Thymus (tissue), 11 donors: Measurements from ENCODE around the gene PIK3R6. TPM values are rescaled to one million over a fixed set of nuclear protein-coding genes. Genes with fewer than 3 reads are reported as not detected.
A peak's percentile ranks its signal among the peaks of the same experiment; 100 is the strongest.

Source experiments
- DNase-seq, 9 donors: peaks; one replicate each; pipeline ENCODE4 v3.0.0-alpha.2; 2013; ENCODE audit warnings: low spot score in 9 of 9, low read depth in 6 of 9, missing footprints in 1 of 9
- H3K27ac ChIP-seq, 2 donors: one replicate each; pipeline ENCODE4 v1.5.1; 2013; ENCODE audit warnings: control low read depth in 1 of 2, low read depth in 1 of 2, low read length in 1 of 2, mild to moderate bottlenecking in 1 of 2, moderate library complexity in 1 of 2
- H3K27me3 ChIP-seq, 2 donors: one replicate each; pipeline ENCODE4 v1.5.1; 2013; ENCODE audit warnings: low read length in 1 of 2; ENCODE audit not compliant: control insufficient read depth in 2 of 2, insufficient read depth in 1 of 2
- H3K36me3 ChIP-seq, 2 donors: one replicate each; pipeline ENCODE4 v1.5.1; 2013; ENCODE audit warnings: low read length in 1 of 2, mild to moderate bottlenecking in 1 of 2, moderate library complexity in 1 of 2; ENCODE audit not compliant: control insufficient read depth in 2 of 2, insufficient read depth in 2 of 2
- H3K4me1 ChIP-seq, 2 donors: one replicate each; pipeline ENCODE4 v1.5.1; 2013; ENCODE audit warnings: low read length in 2 of 2; ENCODE audit not compliant: control insufficient read depth in 2 of 2, insufficient read depth in 2 of 2
- H3K4me3 ChIP-seq, 2 donors: one replicate each; pipeline ENCODE4 v1.5.1; 2013; ENCODE audit warnings: low read length in 2 of 2, control low read depth in 1 of 2, mild to moderate bottlenecking in 1 of 2
- H3K9me3 ChIP-seq, 2 donors: one replicate each; pipeline ENCODE4 v1.5.1; 2013; ENCODE audit warnings: low read length in 1 of 2, mild to moderate bottlenecking in 1 of 2; ENCODE audit not compliant: control insufficient read depth in 2 of 2, insufficient read depth in 1 of 2
- WGBS: extraction: QIAGEN DNeasy Blood & Tissue Kit; methylation state at CpG from one replicate; pipeline ENCODE4 v1.1.7; 2013; 5-methylcytosine and 5-hydroxymethylcytosine counted together
- polyA plus RNA-seq: library from polyadenylated mRNA; stranded (reverse); fragments of 200-250 nt; gene quantifications from one replicate; pipeline ENCODE4 v1.2.3, GENCODE V29; 2013
- total RNA-seq: library from RNA; stranded (reverse); fragments of 120-200 nt; gene quantifications from one replicate; pipeline ENCODE4 v1.2.4, GENCODE V29; 2013
- donor health status: healthy.

Gene PIK3R6
- total and polyA plus RNA-seq, 2 donors: 1.9 to 2.1 TPM

DNA sequence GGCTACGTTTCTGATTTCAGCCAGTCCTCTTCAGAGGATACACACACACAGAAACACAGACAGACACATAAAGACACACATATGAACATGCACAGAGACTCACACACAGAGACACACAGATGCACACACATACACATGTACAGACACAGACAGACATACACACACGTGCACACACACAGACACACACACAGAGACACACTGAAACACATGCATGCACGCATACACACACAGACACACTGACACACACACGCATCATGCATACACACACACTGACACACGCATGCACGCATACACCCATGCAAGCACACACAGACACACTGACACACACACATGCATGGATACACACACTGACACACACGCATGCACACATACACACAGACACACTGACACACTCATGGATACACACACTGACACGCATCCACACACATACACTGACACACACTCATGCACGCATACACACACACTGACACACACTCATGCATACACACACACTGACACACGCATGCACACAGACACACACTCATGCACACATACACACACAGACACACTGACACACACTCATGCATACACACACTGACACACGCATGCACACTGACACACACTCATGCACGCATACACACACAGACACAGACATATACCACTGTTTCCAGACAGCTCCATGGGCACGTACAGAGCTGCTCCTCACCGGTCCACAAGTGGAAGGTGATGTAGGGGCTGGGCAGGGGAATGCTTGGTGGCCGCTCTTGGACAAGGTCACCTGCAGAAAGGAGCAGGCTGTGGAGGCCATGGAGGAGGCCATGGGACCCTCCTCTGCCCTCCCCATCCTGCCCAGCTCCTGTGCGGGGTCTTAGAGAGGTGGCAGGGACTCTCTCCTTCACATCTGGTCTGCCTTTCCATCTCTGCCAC is 38.2 kb downstream of the PIK3R6 start:
- H3K27ac ChIP-seq: no peak overlapping the region
- WGBS: 98% methylated on average over 16 of the region's 16 CpGs
- no peaks in the 10 kb centered on the region for H3K27me3 ChIP-seq
- H3K36me3 ChIP-seq: no peaks in the 10 kb centered on the region
- H3K9me3 ChIP-seq: no peaks in the 10 kb centered on the region
- no peak overlapping the region for H3K4me3 ChIP-seq
- no peak for DNase-seq
- peaks cover 0 to 3% of the 10 kb centered on the region in 2 donors for H3K4me1 ChIP-seq

DNA sequence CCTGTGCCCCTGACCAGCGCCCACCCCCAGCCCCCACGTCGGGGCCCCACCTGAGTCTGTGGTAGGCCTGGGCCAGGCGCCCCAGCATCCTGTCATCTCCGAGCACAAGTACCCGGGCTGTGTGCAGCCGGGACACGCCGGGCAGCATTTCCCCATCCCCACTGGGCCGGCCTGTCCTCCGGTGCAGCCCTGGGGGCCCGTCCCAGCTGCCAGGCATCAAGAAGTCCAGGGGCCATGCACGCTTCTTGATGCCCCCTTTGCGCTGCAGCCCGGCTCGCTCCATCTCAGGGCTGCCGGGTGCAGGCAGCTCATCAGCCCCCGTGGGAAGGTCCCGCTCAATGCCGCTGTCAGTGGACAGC is 39.0 kb downstream of the PIK3R6 start:
- 96% methylated on average over 20 of the region's 20 CpGs for WGBS
- Histone ChIP-seq H3K9me3 (peaks cover 0 to 7% of the 10 kb centered on the region in 2 donors), H3K27ac (no peak overlapping the region), H3K36me3 (no peaks in the 10 kb centered on the region), H3K4me1 (peaks cover 0 to 3% of the 10 kb centered on the region in 2 donors), H3K4me3 (no peak overlapping the region), H3K27me3 (no peaks in the 10 kb centered on the region)
- DNase-seq: no peak

DNA sequence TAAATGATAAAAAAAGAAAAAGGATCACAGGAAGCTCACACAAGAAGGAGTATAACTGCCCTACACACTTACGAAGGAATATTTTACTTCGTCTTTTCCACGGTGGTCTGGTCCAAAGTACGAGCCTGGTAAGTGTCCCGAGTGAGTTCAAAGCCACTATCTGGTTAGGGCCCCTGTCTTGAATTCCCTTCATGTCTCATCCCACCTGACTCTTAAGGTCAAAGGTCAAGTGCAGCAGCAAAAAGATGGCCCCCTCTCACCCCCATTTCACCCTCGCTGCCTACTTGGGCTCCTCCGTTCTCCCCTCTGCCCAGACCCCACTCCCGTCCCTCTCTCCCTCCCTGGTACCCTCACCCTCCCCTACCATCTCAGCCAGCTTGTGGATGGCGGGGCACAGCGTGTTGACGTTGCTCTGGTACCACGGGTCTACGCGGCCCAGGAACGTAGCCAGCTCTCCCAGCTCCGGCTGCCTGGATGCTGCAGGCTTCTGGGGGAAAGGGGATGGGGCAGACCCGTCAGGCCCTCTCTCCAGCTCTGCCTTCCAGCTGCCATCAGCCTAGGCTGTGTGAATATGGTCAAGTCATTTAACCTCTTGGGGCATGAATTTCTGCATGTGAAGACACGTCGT is 40.6 kb downstream of the PIK3R6 start:
- Histone ChIP-seq H3K4me1 (peaks cover 0 to 3% of the 10 kb centered on the region in 2 donors), H3K27me3 (no peaks in the 10 kb centered on the region), H3K27ac (no peak overlapping the region), H3K9me3 (peaks cover 0 to 7% of the 10 kb centered on the region in 2 donors), H3K36me3 (no peaks in the 10 kb centered on the region), H3K4me3 (no peak overlapping the region)
- WGBS: 94% methylated on average over 19 of the region's 19 CpGs
- DNase-seq: no peak

DNA sequence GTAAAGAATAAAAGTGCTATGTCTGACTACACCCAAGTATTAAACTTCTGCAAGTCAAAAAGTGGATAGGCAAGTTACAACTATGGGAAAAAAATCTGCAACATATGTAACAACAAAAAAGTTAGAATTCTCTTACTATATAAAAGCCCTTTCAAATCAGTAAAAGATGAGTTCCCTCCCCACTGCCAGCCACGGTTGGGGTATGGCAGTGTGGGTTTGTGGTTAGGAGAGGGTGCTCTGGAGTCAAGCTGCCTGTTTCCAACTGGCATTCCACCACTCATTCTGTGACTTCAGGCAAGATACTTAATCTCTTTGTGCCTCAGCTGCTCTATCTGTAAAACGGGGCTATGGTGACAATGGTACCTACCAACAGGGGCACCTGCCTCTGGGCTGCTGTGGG is 41.7 kb downstream of the PIK3R6 start:
- Histone ChIP-seq H3K27me3 (no peaks in the 10 kb centered on the region), H3K4me3 (no peak overlapping the region), H3K4me1 (peaks cover 0 to 3% of the 10 kb centered on the region in 2 donors), H3K27ac (no peak overlapping the region), H3K36me3 (no peaks in the 10 kb centered on the region), H3K9me3 (peaks cover 0 to 7% of the 10 kb centered on the region in 2 donors)
- WGBS: 37% methylated on average over 2 of the region's 2 CpGs
- DNase-seq: peak in 1 of 9 donors; percentile 34

DNA sequence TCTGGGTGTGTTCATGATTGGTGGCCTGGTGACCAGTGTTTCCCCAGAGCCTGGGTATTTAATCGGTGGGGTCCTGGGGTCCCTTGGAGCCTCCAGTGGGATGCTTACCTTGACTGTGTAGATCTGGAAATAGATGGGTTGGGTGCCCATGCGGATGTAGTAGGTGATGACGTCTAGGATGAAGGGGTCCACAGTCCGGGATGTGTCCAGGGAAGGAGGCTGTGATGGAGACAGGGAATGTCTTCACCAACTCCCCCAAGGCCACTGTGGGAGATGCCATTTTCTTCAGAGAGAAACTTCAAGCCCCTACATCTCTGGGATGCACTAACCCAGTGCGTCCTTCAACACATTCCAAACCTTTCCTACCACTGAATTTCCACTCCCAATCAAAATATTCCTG is 44.2 kb downstream of the PIK3R6 start:
- DNase-seq: no peak
- peaks cover 0 to 7% of the 10 kb centered on the region in 2 donors for H3K9me3 ChIP-seq
- H3K27ac ChIP-seq: no peak overlapping the region
- 98% methylated on average over 5 of the region's 5 CpGs for WGBS
- no peaks in the 10 kb centered on the region for H3K27me3 ChIP-seq
- H3K4me3 ChIP-seq: no peak overlapping the region
- H3K36me3 ChIP-seq: no peaks in the 10 kb centered on the region
- H3K4me1 ChIP-seq: peaks cover 0 to 3% of the 10 kb centered on the region in 2 donors

DNA sequence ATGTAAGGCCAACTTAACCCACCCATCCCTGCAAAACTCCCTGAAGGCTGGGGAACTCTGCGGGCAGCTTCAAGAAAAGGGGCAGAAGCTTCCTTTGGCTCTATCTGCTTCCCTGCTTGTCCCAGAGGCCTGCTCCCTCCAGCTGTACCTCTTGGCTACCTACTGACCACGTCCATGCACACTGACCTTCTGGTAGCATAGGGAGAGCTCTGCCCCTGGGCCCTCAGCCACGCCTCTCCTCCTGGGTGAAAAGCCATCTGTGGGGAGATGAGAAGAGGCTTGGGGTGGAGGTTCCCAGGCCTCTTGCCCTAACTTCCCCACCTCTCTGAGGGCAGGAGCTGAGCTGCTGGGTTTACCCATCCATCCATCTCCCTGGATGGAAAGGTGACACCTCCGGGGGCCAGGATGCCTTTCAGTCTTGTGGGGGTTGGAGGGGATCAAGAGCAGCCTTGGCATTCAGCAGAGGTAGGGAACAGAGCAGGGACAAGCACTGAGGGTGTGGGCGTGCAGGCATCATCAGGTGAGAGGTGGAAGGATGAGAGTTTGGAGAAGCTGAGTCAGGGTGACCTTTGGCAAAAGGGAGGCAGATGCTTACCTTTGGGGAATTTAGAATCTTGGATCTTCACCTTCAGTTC is 45.0 kb downstream of the PIK3R6 start:
- Histone ChIP-seq H3K4me1 (no peaks in the 10 kb centered on the region), H3K9me3 (peaks cover 0 to 7% of the 10 kb centered on the region in 2 donors), H3K27ac (no peak overlapping the region), H3K36me3 (no peaks in the 10 kb centered on the region), H3K4me3 (no peak overlapping the region), H3K27me3 (no peaks in the 10 kb centered on the region)
- 95% methylated on average over 5 of the region's 5 CpGs for WGBS
- no peak for DNase-seq

DNA sequence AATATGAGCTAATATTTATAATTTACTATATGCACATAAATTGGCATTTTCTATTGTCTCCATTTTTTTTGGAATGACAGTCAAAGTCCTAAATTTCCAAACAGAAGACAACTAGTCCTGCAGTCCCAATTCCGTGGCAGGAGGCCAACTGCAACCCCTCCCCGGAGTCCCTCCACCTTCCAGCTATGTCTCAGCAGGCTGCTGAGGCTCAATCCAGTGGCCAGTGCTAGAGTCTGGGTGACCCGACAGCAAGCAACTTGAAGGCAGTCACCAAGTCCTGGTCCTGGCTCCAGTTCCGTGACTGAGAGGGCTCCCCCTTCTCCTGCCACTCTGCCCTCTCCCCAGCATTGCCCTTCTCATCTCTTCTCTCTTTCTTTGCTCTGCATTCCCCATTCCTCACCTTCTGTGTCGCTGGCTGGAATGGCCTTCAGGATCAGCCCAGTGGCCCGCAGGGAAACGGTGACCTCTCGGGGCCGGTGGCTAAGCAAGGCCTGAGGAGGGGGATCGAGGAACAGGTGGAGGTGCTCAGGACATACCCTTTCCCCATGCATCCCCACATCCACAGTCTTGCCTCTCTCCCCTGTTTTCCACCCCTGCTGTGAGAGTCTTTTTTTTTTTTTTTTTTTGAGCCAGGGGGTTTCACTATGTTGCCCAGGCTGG is 45.9 kb downstream of the PIK3R6 start:
- Histone ChIP-seq H3K4me3 (no peak overlapping the region), H3K9me3 (peaks cover 0 to 7% of the 10 kb centered on the region in 2 donors), H3K27ac (no peak overlapping the region), H3K4me1 (no peaks in the 10 kb centered on the region), H3K27me3 (no peaks in the 10 kb centered on the region), H3K36me3 (no peaks in the 10 kb centered on the region)
- DNase-seq: no peak
- 97% methylated on average over 10 of the region's 10 CpGs for WGBS

DNA sequence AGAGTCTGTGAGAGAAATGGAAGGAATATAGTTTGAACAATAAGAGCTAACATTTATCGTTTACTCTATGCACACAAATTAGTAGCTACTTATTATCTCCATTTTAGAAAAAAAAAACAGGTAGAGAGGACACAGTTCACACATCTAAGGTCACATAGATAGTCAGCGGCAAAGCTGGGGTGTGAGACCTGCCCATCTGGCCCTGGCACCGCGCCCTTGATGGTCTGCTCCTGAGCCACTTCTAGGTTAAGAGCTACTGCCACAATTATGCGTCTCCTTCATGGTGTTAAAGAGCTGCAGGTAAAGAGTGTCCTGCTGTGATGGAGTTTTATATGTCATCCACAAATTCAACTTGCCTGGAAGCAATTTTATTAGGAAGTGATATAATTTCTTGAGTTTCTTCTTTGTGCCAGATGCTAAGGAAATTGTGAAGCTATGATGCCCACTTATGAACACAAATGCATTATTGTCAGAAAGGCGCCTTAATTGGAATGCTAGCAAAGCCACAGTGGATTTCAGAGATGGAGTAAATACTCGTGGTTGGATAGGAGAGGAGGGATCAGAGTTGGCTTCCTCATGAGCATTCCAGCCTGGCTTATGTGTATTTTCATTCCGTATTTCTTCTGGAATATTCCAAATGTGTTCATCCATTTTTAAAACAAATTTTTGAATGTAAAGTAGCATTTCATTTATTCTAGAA is 47.0 kb downstream of the PIK3R6 start:
- DNase-seq: no peak

More for the DNA sequence above, 47.0 kb downstream of the PIK3R6 start:
- H3K36me3 ChIP-seq: no peaks in the 10 kb centered on the region
- no peaks in the 10 kb centered on the region for H3K4me1 ChIP-seq
- 97% methylated on average over 8 of the region's 8 CpGs for WGBS
- peaks cover 0 to 7% of the 10 kb centered on the region in 2 donors for H3K9me3 ChIP-seq
- no peak overlapping the region for H3K27ac ChIP-seq
- H3K27me3 ChIP-seq: no peaks in the 10 kb centered on the region
- H3K4me3 ChIP-seq: no peak overlapping the region
